ENCODE data around the gene FBXO2. TPM values are rescaled to one million over a fixed set of nuclear protein-coding genes. Genes with fewer than 3 reads are reported as not detected.

Gene FBXO2
- total and polyA plus RNA-seq, 3 donors from 2014 or later = 11.3 to 19.0 (median 17.3) TPM

- no peak overlapping the region for H3K27ac ChIP-seq
- H3K36me3 ChIP-seq (ENCODE audit: low read depth, missing control alignments) = no peaks in the 10 kb centered on the region
- no peak for TF ChIP-seq CTCF (IDR thresholded peaks at IDR 0.05)
- no peak for TF ChIP-seq POLR2A (IDR thresholded peaks at IDR 0.05)
- H3K27me3 ChIP-seq = no peaks in the 10 kb centered on the region
- no peaks in the 10 kb centered on the region for H3K9me3 ChIP-seq
- intact Hi-C loops (cut with DNase I; ENCODE audit: low total_unique reads) = no loop called here
- 6% methylated on average over 35 to 59 of the region's 64 CpGs for WGBS, 2 donors
- no peak for DNase-seq
- H3K4me3 ChIP-seq = peak overlapping the region; percentile 18 to 53
- H3K4me1 ChIP-seq = peaks cover 8% of the 10 kb centered on the region
Measured at GRCh38 chr1:11690397-11691301, 36.4 kb upstream of the FBXO2 start.

- no peak for DNase-seq
- H3K4me3 ChIP-seq = no peak overlapping the region
- TF ChIP-seq POLR2A (IDR thresholded peaks at IDR 0.05) = no peak
- TF ChIP-seq CTCF (IDR thresholded peaks at IDR 0.05) = no peak
- H3K27me3 ChIP-seq = no peaks in the 10 kb centered on the region
- H3K27ac ChIP-seq = no peak overlapping the region
- intact Hi-C loops (cut with DNase I; ENCODE audit: low total_unique reads) = no loop called here
- H3K4me1 ChIP-seq = peaks cover 8% of the 10 kb centered on the region
- WGBS, 2 donors = 93% methylated on average over 4 of the region's 4 CpGs
- no peaks in the 10 kb centered on the region for H3K9me3 ChIP-seq
- H3K36me3 ChIP-seq (ENCODE audit: low read depth, missing control alignments) = no peaks in the 10 kb centered on the region
Measured at GRCh38 chr1:11688506-11688905, 34.3 kb upstream of the FBXO2 start.

- 86 to 90% methylated on average over 7 of the region's 7 CpGs for WGBS, 2 donors
- TF ChIP-seq CTCF (IDR thresholded peaks at IDR 0.05) (no peak), POLR2A (IDR thresholded peaks at IDR 0.05) (no peak)
- Histone ChIP-seq H3K27ac (no peak overlapping the region), H3K4me3 (no peak overlapping the region), H3K4me1 (peaks cover 10% of the 10 kb centered on the region), H3K36me3 (ENCODE audit: low read depth, missing control alignments) (no peaks in the 10 kb centered on the region), H3K9me3 (no peaks in the 10 kb centered on the region), H3K27me3 (no peaks in the 10 kb centered on the region)
- DNase-seq = no peak
- intact Hi-C loops (cut with DNase I; ENCODE audit: low total_unique reads) = no loop called here
Measured at GRCh38 chr1:11685210-11685752, 31.1 kb upstream of the FBXO2 start.

- no peaks in the 10 kb centered on the region for H3K27me3 ChIP-seq
- H3K9me3 ChIP-seq = no peaks in the 10 kb centered on the region
- H3K27ac ChIP-seq = no peak overlapping the region
- 71 to 79% methylated on average over 7 of the region's 7 CpGs for WGBS, 2 donors
- H3K4me1 ChIP-seq = peaks cover 13% of the 10 kb centered on the region
- no peak for DNase-seq
- no peak overlapping the region for H3K4me3 ChIP-seq
- intact Hi-C loops (cut with DNase I; ENCODE audit: low total_unique reads) = no loop called here
- TF ChIP-seq CTCF (IDR thresholded peaks at IDR 0.05) (no peak), POLR2A (IDR thresholded peaks at IDR 0.05) (no peak)
- H3K36me3 ChIP-seq (ENCODE audit: low read depth, missing control alignments) = no peaks in the 10 kb centered on the region
Measured at GRCh38 chr1:11684070-11684469, 29.8 kb upstream of the FBXO2 start.
